Hippocampal formation (tissue), 2 donors: ENCODE data around the gene CNOT1.
A peak's percentile ranks its signal among the peaks of the same experiment; 100 is the strongest.

ENCODE experiments used
- DNase-seq, 2 donors: peaks; one replicate each; lab custom pipeline; 2025; lab: John Stamatoyannopoulos, UW

Gene CNOT1

DNA sequence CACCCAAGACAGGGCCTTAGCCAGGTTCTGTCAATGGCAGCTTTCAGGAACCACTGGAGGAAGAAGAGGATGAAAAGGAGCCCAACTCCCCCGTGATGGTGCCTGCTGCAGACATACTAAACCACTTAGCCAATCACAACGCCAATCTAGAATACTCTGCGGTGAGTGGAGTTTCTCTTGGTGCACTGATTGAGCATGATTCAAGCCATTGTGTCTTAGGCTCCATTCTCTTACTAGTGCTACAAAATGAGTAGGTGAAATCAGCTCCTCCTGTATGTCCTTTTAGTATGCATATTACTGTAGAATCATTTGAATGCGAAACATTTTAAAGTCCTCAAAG is 112.9 kb downstream of the CNOT1 start:
- no peak for DNase-seq

DNA sequence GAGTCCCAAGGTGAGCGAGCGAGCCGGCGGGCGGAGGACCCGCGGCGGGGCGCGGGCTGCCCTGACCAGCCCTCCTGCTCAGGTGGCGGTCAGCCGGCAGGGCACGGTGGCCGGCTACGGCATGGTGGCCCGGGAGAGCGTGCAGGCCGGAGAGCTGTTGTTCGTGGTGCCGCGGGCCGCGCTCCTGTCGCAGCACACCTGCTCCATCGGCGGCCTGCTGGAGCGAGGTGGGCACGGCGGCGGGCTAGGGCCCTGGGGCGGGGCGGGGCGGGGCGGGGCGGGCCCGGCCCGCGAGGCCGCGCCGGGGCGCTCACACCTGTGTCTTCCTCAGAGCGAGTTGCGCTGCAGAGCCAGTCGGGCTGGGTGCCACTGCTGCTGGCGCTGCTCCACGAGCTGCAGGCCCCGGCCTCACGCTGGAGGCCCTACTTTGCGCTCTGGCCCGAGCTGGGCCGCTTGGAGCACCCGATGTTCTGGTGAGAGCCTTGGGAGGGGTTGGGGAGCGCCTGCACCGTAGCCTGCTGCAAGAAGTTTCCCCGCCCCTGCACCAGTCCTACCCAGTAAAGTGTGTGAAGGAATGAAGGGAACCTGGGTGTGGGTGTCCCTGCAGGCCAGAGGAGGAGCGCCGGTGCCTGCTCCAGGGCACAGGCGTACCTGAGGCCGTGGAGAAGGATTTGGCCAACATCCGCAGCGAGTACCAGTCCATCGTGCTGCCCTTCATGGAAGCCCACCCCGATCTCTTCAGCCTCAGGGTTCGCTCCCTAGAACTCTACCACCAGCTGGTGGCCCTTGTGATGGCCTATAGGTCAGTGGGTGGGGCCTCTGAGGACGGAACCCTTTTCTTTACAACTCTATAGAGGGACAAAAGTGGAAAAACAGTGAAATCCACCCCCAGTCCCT is 113.5 kb downstream of the CNOT1 start:
- DNase-seq, result no peak

DNA sequence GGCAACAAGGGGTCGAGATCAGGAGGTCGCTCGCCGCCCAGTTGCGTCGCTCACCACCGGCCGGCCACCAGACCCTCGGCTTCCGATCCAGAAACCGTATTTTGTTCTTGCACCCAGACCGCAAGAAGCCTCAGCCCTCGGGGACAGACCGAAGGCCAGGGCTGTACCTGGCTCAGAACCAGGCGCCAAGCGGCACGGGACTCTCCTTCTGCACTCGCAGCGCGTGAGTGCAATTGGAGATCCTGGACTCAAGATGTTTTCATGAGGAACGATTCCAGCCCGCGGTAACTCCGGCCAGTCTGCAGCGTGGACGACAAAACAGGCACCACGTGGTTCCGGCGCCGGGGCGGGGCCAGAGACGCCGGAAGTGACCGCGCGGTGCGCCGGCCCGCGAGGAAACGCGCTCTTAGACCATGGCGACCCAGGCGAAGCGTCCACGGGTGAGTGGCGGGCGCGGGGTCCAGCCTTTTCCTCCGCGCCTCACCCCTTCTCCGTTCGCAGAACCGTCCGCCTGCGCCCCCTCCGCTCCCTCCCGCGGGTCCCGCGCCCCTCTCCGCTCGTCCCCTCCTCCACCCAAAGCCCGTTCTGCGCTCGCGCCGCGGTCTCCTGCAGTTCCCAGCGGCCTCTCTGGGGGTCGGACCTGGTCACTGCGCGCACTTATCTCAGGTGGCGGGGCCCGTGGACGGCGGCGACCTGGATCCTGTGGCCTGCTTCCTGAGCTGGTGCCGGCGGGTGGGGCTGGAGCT is 114.3 kb downstream of the CNOT1 start, which contains the start of gene SETD6:
Gene SETD6, plus strand, starts transcription at position 393 of the 746 bp plus-strand sequence. Its CDS starts 21 bp downstream, at position 414.
- DNase-seq, result peak; percentile 79 to 87

DNA sequence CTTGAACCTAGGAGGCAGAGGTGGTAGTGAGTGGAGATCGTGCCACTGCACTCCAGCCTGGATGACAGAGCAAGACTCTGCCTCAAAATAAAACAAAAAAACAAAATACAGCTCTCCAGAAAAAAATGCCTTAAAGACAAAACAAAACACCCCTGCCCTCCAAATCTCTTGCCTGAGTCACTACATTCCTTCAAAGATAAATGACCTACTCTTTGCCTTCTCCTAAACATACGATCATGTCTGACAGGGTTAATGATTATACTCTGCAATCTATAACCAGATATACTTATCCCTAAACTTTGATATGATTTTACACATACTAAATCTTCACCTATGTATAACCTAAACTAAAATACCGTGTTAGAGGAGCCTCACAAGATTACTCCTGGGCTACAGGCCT is 115.8 kb downstream of the CNOT1 start:
- DNase-seq, result no peak

DNA sequence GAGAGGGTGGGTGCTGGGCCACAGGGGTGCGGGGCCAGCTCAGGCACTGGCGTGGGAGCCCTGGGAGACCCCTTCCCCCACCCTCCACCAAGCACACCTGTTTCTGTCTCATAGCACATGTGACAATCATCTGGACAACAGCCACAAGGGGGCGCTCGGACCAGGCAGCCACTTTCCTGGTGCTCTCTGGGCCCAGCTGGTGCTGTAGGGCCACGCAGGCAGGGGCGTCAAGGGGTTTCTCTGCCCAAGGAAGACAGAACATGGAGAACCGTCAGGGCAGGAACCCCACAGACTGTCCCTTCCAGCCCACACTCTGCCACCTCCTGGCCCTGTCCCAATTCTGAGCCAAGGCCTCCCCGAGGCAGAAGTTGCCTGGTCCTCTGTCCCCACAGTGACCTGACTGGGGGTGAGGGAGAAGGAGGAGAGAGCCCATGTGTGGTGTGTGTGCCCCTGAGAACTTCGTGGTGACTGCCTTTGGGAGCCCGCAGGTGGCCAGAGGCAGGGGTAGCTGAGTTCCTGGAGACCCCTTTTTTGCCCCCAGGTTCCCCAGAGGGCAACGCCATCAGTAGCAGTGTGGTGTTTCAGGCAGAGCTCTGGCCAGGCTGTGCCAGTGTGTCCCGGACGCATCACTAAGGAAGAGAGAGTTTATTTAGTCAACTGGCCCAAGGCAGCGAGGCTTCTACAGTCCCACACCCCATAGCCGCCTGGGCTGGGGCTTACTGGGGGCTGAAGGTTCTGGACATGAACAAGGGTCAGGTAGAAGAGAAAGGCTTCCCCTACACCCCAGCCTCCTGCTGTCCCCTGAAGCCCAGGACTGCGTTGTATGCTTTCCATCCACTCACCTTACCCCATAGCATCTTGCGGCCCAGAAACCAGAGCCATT is 117.5 kb downstream of the CNOT1 start:
- DNase-seq, result peak; percentile 37 to 41

DNA sequence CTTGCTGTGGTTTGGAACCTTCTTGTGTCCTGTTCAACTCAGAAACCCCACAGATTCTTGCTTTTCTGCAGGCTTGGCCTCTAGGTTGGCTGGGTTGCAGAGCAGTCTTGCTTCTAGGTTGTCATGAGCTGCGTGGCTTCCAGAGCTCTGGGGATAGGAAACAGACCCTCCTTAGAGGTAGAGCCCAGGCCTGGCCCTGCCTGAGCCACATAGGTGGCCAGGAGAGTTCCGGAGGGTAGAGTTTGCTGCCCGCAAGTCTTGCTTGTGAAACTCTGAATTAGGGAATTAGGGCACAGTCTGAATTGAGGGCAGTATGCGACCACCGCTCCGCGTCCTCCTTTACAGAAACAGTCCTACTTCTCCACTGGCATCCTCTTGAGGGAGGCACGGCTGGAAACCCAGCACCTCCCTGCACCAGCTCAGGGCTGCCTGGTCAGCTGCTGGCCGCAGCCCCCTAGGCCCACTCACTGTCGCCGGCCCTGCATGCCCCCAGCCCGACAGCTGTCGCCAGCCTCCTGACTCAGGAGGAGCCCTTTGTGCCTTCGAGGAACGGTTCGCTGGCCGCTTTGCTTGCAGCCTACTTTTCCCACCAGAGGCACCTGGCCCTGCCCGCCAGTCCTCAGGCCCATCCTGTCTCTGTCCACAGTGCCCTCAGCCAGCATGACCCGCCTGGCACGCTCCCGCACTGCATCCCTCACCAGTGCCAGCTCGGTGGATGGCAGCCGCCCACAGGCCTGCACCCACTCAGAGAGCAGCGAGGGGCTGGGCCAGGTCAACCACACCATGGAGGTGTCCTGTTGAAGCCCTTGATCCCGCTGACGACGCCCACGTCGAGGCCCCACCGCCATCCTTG is 118.6 kb downstream of the CNOT1 start:
- no peak for DNase-seq

DNA sequence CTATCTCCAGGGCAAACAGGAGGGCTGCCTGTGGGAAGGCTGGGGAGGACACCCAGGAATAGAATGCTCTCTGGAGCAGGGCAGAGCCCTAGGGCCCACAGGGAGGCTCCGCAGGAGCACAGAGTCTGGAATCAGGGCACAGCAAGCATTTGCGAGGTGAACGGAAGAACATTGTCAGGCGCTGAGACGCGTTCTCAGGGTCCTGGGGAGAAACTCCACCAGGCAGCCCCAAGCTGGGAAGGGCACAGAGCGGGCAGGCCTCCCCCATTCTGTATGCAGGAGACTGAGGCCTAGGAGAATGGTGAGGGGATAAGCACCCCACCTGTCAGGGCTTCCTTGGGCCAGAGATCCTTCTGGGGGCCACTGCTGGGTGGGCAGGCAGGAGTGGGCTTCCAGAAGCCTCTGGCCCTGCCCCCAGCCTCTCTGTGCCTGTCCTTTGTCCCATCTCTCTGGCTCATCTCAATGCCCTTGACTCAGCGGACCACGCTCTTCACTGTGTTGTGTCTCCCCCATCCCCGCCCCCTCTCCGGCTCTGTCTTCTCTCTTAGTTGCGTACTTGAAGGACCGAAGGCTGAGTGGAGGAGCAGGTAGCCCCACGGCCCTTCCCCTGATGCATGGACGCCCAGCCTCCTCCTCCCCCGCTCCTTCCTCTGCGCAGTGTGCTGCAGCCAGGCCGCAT is 119.4 kb downstream of the CNOT1 start:
- no peak for DNase-seq

DNA sequence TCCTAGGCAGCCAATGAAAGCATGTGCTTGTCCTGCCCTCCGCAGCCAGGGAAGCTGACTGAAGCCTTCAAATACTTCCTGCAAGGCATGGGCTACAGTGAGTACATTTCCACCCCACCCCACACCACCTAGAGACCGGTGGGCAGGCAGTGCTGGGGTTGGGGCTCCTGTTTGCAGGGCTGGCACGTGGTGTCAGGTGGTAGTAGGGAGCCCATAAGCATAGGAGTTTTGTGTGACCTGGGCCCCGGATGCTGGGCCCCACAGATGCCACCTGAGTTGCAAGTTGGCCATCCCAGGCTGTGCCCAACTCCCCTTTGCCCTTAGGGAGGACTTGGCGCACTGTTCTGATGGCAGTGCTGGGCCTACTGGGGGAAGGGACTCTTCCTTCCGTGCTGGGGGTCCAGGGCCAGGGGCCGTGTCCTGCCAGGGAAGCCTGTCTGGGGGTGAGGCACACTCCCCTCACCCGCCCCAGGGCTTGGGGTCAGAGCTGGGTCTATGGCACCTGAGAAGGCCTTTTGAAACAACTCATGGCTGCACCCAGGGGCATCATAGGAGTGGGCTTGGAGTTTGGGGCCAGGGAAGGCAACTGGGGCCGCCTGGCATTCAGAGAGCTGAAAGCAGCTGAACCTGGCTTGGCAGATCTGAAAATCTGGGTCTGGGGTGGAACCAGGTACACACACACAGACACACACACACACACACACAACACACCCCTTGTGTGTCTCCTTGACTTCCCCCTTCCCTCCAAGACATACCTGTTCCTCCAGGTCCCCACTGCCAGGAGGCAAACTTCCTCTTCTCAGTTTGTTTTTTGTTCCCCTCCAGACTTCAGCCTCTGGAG is 120.2 kb downstream of the CNOT1 start:
- no peak for DNase-seq

DNA sequence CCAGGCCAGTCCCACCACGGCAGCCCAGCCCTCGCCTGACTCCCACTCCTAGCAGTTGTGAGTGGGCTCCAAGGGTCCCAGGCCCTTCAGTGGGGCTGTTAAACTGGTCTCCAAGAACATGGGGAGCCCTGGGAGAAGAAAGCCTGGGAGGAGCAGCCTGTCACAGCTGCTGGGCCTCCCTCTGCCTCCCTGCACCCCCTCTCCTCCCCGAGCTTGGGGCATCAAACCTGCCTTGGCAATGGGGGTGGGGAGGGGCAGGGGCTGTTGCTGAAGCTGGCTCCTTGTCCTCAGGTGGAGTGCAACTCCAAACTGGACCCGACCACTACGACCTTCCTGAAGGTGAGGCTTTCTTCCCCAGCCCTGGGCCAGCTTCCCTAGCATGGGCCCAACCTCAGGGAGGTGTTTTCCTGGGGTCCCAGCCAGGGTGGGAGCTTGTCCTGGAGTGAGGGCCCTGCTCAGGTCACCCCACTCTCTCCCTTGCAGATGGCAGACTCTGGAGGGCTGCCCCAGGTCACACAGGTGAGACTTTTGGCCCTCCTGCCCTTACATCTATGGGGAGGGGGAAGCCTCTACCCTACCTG is 120.9 kb downstream of the CNOT1 start:
- DNase-seq, result no peak

DNA sequence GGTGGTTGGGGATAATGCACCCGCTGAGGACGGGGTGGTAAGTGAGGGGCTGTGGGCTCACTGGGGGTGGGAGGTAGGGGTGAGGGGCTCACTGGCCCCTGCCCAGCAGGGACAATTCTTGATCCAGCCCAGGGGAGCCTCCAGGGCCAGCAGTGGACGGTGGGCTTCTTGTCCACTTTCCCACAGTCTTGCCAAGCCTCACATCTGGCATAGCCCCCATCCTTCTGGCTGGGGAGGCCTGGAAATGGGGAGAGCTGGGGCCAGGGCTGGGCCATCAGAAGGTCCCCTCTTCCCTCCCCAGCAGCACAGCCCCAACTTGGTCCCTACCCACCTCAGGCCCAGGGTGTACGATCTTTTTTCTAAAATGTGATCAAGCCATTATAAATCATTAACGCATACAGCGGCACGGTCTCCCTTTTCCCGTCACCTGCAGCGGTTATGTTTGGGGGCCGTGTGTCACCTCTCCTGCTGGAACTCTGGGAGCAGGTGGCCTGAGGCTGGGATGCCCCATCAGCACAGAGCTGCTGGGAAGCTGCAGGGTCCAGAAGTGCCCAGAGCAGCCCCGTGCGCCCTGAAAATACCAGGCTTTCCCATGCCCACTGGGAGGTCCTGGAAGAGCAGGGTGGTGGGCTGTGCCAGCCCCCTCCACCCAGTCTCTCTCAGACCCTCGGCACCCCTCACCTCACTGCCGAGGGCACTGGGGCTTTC is 121.5 kb downstream of the CNOT1 start:
- DNase-seq, result no peak

GRCh38 chr16:58507195-58507962 is 122.2 kb downstream of the CNOT1 start:
- DNase-seq, result no peak

DNA sequence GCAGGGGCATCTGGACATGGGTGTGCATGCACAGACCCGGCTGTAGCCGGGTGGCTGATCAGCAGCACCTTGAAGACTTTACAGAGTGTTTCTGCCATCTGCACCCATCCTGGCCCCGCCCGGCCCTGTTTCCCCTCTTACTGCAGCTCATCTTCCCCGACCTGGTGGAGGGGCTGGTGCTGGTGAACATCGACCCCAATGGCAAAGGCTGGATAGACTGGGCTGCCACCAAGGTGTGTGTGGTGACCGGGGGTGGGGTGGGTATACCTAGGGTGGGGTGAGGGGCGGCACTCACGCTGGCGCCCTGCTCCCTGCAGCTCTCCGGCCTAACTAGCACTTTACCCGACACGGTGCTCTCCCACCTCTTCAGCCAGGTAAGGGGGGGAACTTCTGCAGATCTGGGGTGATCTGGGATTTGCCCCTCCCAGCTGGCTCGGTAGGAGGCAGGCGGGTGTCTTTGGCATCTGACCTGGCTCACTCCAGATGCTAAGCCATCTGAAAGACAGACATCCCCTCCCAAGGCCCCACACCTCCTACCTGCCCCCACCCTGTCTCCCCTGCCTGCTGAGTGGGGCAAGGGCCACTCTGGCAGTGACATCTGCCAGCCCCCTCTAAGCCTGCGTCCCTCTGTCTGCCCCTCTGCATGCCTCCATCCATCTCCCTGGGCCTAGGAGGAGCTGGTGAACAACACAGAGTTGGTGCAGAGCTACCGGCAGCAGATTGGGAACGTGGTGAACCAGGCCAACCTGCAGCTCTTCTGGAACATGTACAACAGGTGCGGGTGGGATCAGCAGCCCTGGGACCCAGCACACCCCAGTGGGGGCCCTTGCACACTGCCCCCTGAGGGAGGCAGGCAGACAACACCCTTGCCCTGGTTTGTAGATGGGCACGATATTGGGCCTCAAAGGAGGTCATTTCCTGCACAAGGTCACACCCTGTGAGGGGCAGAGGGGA is 123.1 kb downstream of the CNOT1 start:
- no peak for DNase-seq

GRCh38 chr16:58503863-58504688 is 125.5 kb downstream of the CNOT1 start:
- no peak for DNase-seq

- DNase-seq, result no peak
These were observed 126.3 kb downstream of the CNOT1 start for GRCh38 chr16:58503166-58503862.
